C4-2B (cell line): ENCODE results near the gene C2CD4C.

Experiments
- H3K27ac ChIP-seq: fragments of 450-650 bp; 2 replicates; pipeline ENCODE4 v1.5.1; 2017
- CTCF ChIP-seq: fragments of 450-650 bp; conservative IDR thresholded peaks from 2 replicates; pipeline ENCODE4 v1.5.1; 2017; ENCODE audit warnings: mild to moderate bottlenecking
- ZFX ChIP-seq: fragments of 450-650 bp; IDR thresholded peaks from 2 replicates; pipeline ENCODE4 v1.6.1; 2017

Gene C2CD4C

GRCh38 chr19:370641-371330 is 38.2 kb downstream of the C2CD4C start:
- H3K27ac ChIP-seq: no peak overlapping the region
- TF ChIP-seq CTCF: no peak

- no peak overlapping the region for H3K27ac ChIP-seq
- TF ChIP-seq ZFX (no peak), CTCF (no peak)
Observed at GRCh38 chr19:369876-370275, 39.1 kb downstream of the C2CD4C start.

- no peak for TF ChIP-seq ZFX
- no peak for TF ChIP-seq CTCF
Observed at GRCh38 chr19:369256-369655, 39.7 kb downstream of the C2CD4C start.

GRCh38 chr19:368630-369024 is 40.3 kb downstream of the C2CD4C start:
- no peak overlapping the region for H3K27ac ChIP-seq
- no peak for TF ChIP-seq ZFX
- no peak for TF ChIP-seq CTCF

More at GRCh38 chr19:369256-369655, 39.7 kb downstream of the C2CD4C start:
- H3K27ac ChIP-seq: no peak overlapping the region

GRCh38 chr19:367963-368629 is 40.9 kb downstream of the C2CD4C start:
- no peak overlapping the region for H3K27ac ChIP-seq
- no peak for TF ChIP-seq CTCF
- no peak for TF ChIP-seq ZFX

- TF ChIP-seq ZFX: no peak
- TF ChIP-seq CTCF: no peak
- no peak overlapping the region for H3K27ac ChIP-seq
Observed at GRCh38 chr19:367561-367960, 41.4 kb downstream of the C2CD4C start.

- no peak for TF ChIP-seq CTCF
- TF ChIP-seq ZFX: no peak
- H3K27ac ChIP-seq: no peak overlapping the region
Observed at GRCh38 chr19:366951-367350, 42.0 kb downstream of the C2CD4C start.
